Loucy (cell line): Measurements from ENCODE around the gene NOLC1.

Source experiments
- H2AFZ ChIP-seq: fragments of 200-600 bp; sonication (generic); 2 replicates; pipeline ENCODE4 v1.6.0; 2016; ENCODE audit warnings: antibody characterized with exemption, mild to moderate bottlenecking, low read length, moderate library complexity
- H3F3A ChIP-seq: fragments of 200-600 bp; 2 replicates; pipeline ENCODE4 v1.6.0; 2016; ENCODE audit warnings: antibody characterized with exemption, low read depth, mild to moderate bottlenecking
- H3K27me3 ChIP-seq: fragments of 200-600 bp; sonication (generic); 2 replicates; pipeline ENCODE4 v1.6.1; 2014; ENCODE audit warnings: low read length, mild to moderate bottlenecking; ENCODE audit not compliant: insufficient read depth, poor library complexity, severe bottlenecking
- H3K36me3 ChIP-seq: fragments of 200-600 bp; sonication (generic); 2 replicates; pipeline ENCODE4 v1.6.1; 2016; ENCODE audit warnings: low read length; ENCODE audit not compliant: insufficient read depth
- H3K4me1 ChIP-seq: fragments of 200-600 bp; sonication (generic); 2 replicates; pipeline ENCODE4 v1.5.1; 2014; ENCODE audit warnings: low read length, mild to moderate bottlenecking; ENCODE audit not compliant: insufficient read depth, poor library complexity, severe bottlenecking
- H3K4me2 ChIP-seq: fragments of 200-600 bp; sonication (generic); 2 replicates; pipeline ENCODE4 v1.6.0; 2014; ENCODE audit warnings: antibody characterized with exemption, low read length, low read depth, mild to moderate bottlenecking; ENCODE audit not compliant: poor library complexity, severe bottlenecking
- H3K4me3 ChIP-seq: fragments of 200-600 bp; sonication (generic); 2 replicates; pipeline ENCODE4 v1.5.1; 2014; ENCODE audit warnings: low read length, mild to moderate bottlenecking, mixed read lengths; ENCODE audit not compliant: poor library complexity, severe bottlenecking
- H3K79me2 ChIP-seq: fragments of 200-600 bp; sonication (generic); 2 replicates; pipeline ENCODE4 v1.6.1; 2014; ENCODE audit warnings: low read length; ENCODE audit not compliant: insufficient read depth
- H3K9ac ChIP-seq: fragments of 200-600 bp; sonication (generic); 2 replicates; pipeline ENCODE4 v1.6.0; 2014; ENCODE audit warnings: mild to moderate bottlenecking, low read depth, low read length, moderate library complexity; ENCODE audit not compliant: poor library complexity, severe bottlenecking
- H3K9me2 ChIP-seq: fragments of 200-600 bp; sonication (generic); replicated peaks from 2 replicates; pipeline ENCODE4 v1.6.1; 2016; ENCODE audit warnings: low read depth, low read length, mixed read lengths
- H3K9me3 ChIP-seq: fragments of 200-600 bp; sonication (generic); 2 replicates; pipeline ENCODE4 v1.6.1; 2014; ENCODE audit warnings: mild to moderate bottlenecking, antibody characterized with exemption, low read length, low read depth; ENCODE audit not compliant: insufficient read depth
- H4K20me1 ChIP-seq: fragments of 200-600 bp; sonication (generic); 2 replicates; pipeline ENCODE4 v1.6.0; 2014; ENCODE audit warnings: antibody characterized with exemption, low read length, mild to moderate bottlenecking; ENCODE audit not compliant: insufficient read depth, poor library complexity, severe bottlenecking
- CTCF ChIP-seq: fragments of 200-600 bp; sonication (generic); conservative IDR thresholded peaks from 2 replicates; pipeline ENCODE4 v1.5.1; 2014; ENCODE audit warnings: mild to moderate bottlenecking, antibody characterized with exemption, low read length
- EZH2phosphoT487 ChIP-seq: fragments of 200-600 bp; IDR thresholded peaks from 2 replicates; pipeline ENCODE4 v1.6.1; 2018; ENCODE audit warnings: antibody characterized with exemption, mild to moderate bottlenecking, moderate library complexity, borderline replicate concordance

Gene NOLC1

GRCh38 chr10:102146971-102147428 is 5.2 kb upstream of the NOLC1 start:
- Histone ChIP-seq H3K79me2 (no peaks in the 10 kb centered on the region; the same call in 1 of the 2 replicates), H3K9me3 (no peaks in the 10 kb centered on the region), H3K4me2 (no peak overlapping the region), H2AFZ (no peak overlapping the region), H4K20me1 (no peaks in the 10 kb centered on the region), H3K4me1 (peaks cover 6% of the 10 kb centered on the region), H3K9me2 (no peaks in the 10 kb centered on the region), H3F3A (peaks cover 12% of the 10 kb centered on the region; the same call in 1 of the 2 replicates), H3K4me3 (no peak overlapping the region), H3K9ac (no peak overlapping the region), H3K36me3 (peaks cover 48% of the 10 kb centered on the region; the same call in 1 of the 2 replicates), H3K27me3 (no peaks in the 10 kb centered on the region)
- TF ChIP-seq CTCF (no peak), EZH2phosphoT487 (no peak)

- H3F3A ChIP-seq: peaks cover 12% of the 10 kb centered on the region; the same call in 1 of the 2 replicates
- TF ChIP-seq EZH2phosphoT487 (no peak), CTCF (no peak)
Measured at GRCh38 chr10:102147561-102147960, 4.6 kb upstream of the NOLC1 start.

GRCh38 chr10:102148275-102148674 is 3.9 kb upstream of the NOLC1 start:
- Histone ChIP-seq H3F3A (peaks cover 12% of the 10 kb centered on the region; the same call in 1 of the 2 replicates), H3K27me3 (no peaks in the 10 kb centered on the region), H4K20me1 (peaks cover 10% of the 10 kb centered on the region), H3K36me3 (peaks cover 42% of the 10 kb centered on the region; the same call in 1 of the 2 replicates), H3K4me2 (no peak overlapping the region), H3K4me1 (peaks cover 14% of the 10 kb centered on the region), H3K4me3 (no peak overlapping the region), H3K9ac (no peak overlapping the region), H3K79me2 (peaks cover 11% of the 10 kb centered on the region), H3K9me3 (no peaks in the 10 kb centered on the region), H2AFZ (no peak overlapping the region), H3K9me2 (no peaks in the 10 kb centered on the region)
- TF ChIP-seq CTCF: no peak
- no peak for TF ChIP-seq EZH2phosphoT487

More at GRCh38 chr10:102147561-102147960, 4.6 kb upstream of the NOLC1 start:
- no peak overlapping the region for H2AFZ ChIP-seq
- H3K9me3 ChIP-seq: no peaks in the 10 kb centered on the region
- H3K4me2 ChIP-seq: no peak overlapping the region
- H3K4me3 ChIP-seq: no peak overlapping the region
- H3K79me2 ChIP-seq: peaks cover 4% of the 10 kb centered on the region
- H4K20me1 ChIP-seq: peaks cover 3% of the 10 kb centered on the region
- H3K9me2 ChIP-seq: no peaks in the 10 kb centered on the region
- H3K36me3 ChIP-seq: peaks cover 47% of the 10 kb centered on the region; the same call in 1 of the 2 replicates
- no peaks in the 10 kb centered on the region for H3K27me3 ChIP-seq
- H3K4me1 ChIP-seq: peaks cover 9% of the 10 kb centered on the region
- no peak overlapping the region for H3K9ac ChIP-seq
